A549 (cell line): ENCODE measurements around the gene CIBAR2.

Source experiments
- CHD2 ChIP-seq: fragments of 150-350 bp; IDR thresholded peaks from 2 replicates; pipeline ENCODE4 v1.6.1; 2014; ENCODE audit warnings: low read length; ENCODE audit not compliant: partially characterized antibody
- CTCF ChIP-seq: fragments of >200 bp; sonication (Bioruptor Twin); formaldehyde crosslinking; IDR thresholded peaks from 3 replicates; pipeline ENCODE4 v1.5.1; 2016
- POLR2A ChIP-seq: IDR thresholded peaks from 2 replicates; pipeline ENCODE4 v1.6.1; 2012; ENCODE audit warnings: mild to moderate bottlenecking, low read length

- TF ChIP-seq CTCF = no peak
- TF ChIP-seq POLR2A = no peak
- TF ChIP-seq CHD2 = no peak
These were observed 63.2 kb downstream of the CIBAR2 start for GRCh38 chr16:85048921-85049562.
